HEK293 (cell line): ENCODE results near the gene CXCL6.

Experiments
- CTCF ChIA-PET: fragments of 350-600 bp; formaldehyde crosslinking; extraction: SDS; loops from one replicate; lab custom pipeline; 2021; ENCODE audit warnings: antibody characterized with exemption; lab: Yijun Ruan, JAX
- POLR2A ChIA-PET: fragments of 300-600 bp; formaldehyde crosslinking; extraction: SDS; loops from one replicate; lab custom pipeline; 2020; ENCODE audit warnings: antibody characterized with exemption, inconsistent platforms; lab: Yijun Ruan, JAX
- H3K27ac ChIP-seq: fragments of 200-500 bp; sonication (Bioruptor generic); 2 replicates; pipeline ENCODE4 v1.5.1; 2014; ENCODE audit warnings: low read depth, low read length, control low read depth, inconsistent platforms; ENCODE audit errors: extremely low read depth
- H3K36me3 ChIP-seq, 2 experiments: fragments of 200-500 bp in 1 of 2; sonication (Bioruptor generic) in 1 of 2; 1 replicate in 1 of 2; 2 replicates in 1 of 2; pipeline ENCODE4 v1.5.1; 2014 to 2017; ENCODE audit warnings: inconsistent platforms in 2 of 2, low read length in 2 of 2; ENCODE audit not compliant: control insufficient read depth in 2 of 2, insufficient read depth in 1 of 2
- H3K4me1 ChIP-seq: fragments of 200-500 bp; sonication (Bioruptor generic); 2 replicates; pipeline ENCODE4 v1.5.1; 2014; ENCODE audit warnings: mild to moderate bottlenecking, low read length, inconsistent platforms; ENCODE audit not compliant: control insufficient read depth, insufficient read depth
- H3K4me3 ChIP-seq: 2 replicates; pipeline ENCODE4 v1.5.1; 2011; ENCODE audit warnings: low read depth, mild to moderate bottlenecking, control low read depth, low read length, moderate library complexity
- H3K9me3 ChIP-seq: fragments of 200-500 bp; sonication (Bioruptor generic); 2 replicates; pipeline ENCODE4 v1.5.1; 2014; ENCODE audit warnings: low read depth, low read length, inconsistent platforms; ENCODE audit not compliant: control insufficient read depth, insufficient read depth
- CTCF ChIP-seq: fragments of 450-650 bp; formaldehyde crosslinking; IDR thresholded peaks from 2 replicates; pipeline ENCODE4 v1.5.1; 2016; ENCODE audit warnings: missing biosample characterization, missing genetic modification characterization
- EGR2 ChIP-seq: fragments of 450-650 bp; formaldehyde crosslinking; IDR thresholded peaks from 2 replicates; pipeline ENCODE4 v1.5.1; 2016; ENCODE audit warnings: low read depth, missing biosample characterization, missing genetic modification characterization
- ELK4 ChIP-seq: IDR thresholded peaks from 2 replicates; pipeline ENCODE4 v1.6.1; 2011; ENCODE audit warnings: mild to moderate bottlenecking, low read depth, low read length, borderline replicate concordance
- GLI4 ChIP-seq: fragments of 450-650 bp; formaldehyde crosslinking; IDR thresholded peaks from 2 replicates; pipeline ENCODE4 v1.5.1; 2016; ENCODE audit warnings: missing biosample characterization, missing genetic modification characterization
- KLF9 ChIP-seq: fragments of 450-650 bp; formaldehyde crosslinking; IDR thresholded peaks from 2 replicates; pipeline ENCODE4 v1.5.1; 2016; ENCODE audit warnings: missing biosample characterization, missing genetic modification characterization, low read depth
- ZEB2 ChIP-seq: fragments of 450-650 bp; formaldehyde crosslinking; IDR thresholded peaks from 2 replicates; pipeline ENCODE4 v1.5.1; 2016; ENCODE audit warnings: missing biosample characterization, missing genetic modification characterization
- ZFP37 ChIP-seq: fragments of 450-650 bp; formaldehyde crosslinking; IDR thresholded peaks from 2 replicates; pipeline ENCODE4 v1.5.1; 2016; ENCODE audit warnings: missing biosample characterization, missing genetic modification characterization
- ZNF16 ChIP-seq: fragments of 450-650 bp; formaldehyde crosslinking; IDR thresholded peaks from 2 replicates; pipeline ENCODE4 v1.5.1; 2016; ENCODE audit warnings: low read depth, missing biosample characterization, missing genetic modification characterization
- ZNF426 ChIP-seq: fragments of 450-650 bp; formaldehyde crosslinking; IDR thresholded peaks from 2 replicates; pipeline ENCODE4 v1.5.1; 2017; ENCODE audit warnings: missing biosample characterization, missing genetic modification characterization, mild to moderate bottlenecking, inconsistent platforms, moderate library complexity
- ZNF621 ChIP-seq: fragments of 450-650 bp; formaldehyde crosslinking; IDR thresholded peaks from 2 replicates; pipeline ENCODE4 v1.5.1; 2017; ENCODE audit warnings: missing biosample characterization, missing genetic modification characterization
- ZNF692 ChIP-seq: fragments of 450-650 bp; formaldehyde crosslinking; IDR thresholded peaks from 2 replicates; pipeline ENCODE4 v1.5.1; 2016; ENCODE audit warnings: missing biosample characterization, missing genetic modification characterization
- ZNF707 ChIP-seq: fragments of 450-650 bp; formaldehyde crosslinking; IDR thresholded peaks from 2 replicates; pipeline ENCODE4 v1.5.1; 2016; ENCODE audit warnings: missing biosample characterization, missing genetic modification characterization
- TF ChIP-seq, protein P1 (sequence below): fragments of 450-650 bp; formaldehyde crosslinking; IDR thresholded peaks from 2 replicates; pipeline ENCODE4; 2016; ENCODE audit warnings: missing biosample characterization, missing genetic modification characterization
- TF ChIP-seq, protein P2 (sequence below): fragments of 450-650 bp; formaldehyde crosslinking; IDR thresholded peaks from 2 replicates; pipeline ENCODE4 v1.5.1; 2016; ENCODE audit warnings: missing biosample characterization, missing genetic modification characterization

The CXCL6 gene

DNA sequence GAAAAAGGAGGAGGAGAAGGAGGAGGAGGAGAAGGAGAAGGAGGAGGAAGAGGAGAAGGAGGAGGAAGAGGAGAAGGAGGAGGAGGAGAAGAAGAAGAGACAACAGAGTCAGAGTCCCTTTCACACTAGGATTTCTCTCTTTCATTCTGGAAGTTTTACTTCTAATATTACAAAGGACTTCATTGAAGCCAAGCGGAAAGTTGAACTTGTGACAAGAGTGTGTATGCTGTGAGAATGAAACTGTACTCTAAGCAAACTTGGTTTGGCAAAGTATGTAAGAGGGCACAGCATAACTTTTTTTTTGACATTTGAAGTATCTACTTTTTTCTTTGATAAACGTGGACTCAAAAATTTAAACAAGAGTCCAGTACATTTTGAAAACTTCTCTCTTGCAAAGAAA, 48.1 kb upstream of the CXCL6 start:
- POLR2A ChIA-PET = no interaction called here
- CTCF ChIA-PET = interaction anchor here (1.0 kb wide), 1 partner anchor 346 kb away, joined by 3 read pairs; no protein-coding TSS in a partner anchor

DNA sequence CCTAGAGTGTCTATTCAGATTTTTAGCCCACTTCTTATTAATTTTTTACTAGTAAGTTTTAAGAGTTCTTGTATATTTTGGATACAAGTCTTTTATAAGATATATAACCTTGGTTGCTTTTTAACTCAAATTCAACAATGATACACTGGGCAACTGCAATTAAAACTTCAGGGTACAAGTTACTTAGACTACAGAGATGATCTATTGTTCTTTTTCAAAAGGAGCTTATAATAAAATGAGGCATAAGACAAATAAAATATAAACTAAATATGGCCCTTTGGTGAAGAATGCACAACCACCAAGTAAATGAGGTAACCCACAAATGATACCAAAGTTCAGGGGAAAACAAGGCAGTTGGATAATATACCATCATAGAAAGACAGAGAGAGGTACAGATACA, 37.6 kb upstream of the CXCL6 start:
- CTCF ChIA-PET = interaction anchor here (0.6 kb wide), 1 partner anchor 39 kb away, joined by 3 read pairs; no protein-coding TSS in a partner anchor
- POLR2A ChIA-PET = no interaction called here
- Histone ChIP-seq H3K36me3 (no peaks in the 10 kb centered on the region), H3K27ac (no peak overlapping the region), H3K4me3 (no peak overlapping the region), H3K9me3 (no peaks in the 10 kb centered on the region), H3K4me1 (no peaks in the 10 kb centered on the region)
- TF ChIP-seq ZNF426 = no peak
- no peak for TF ChIP-seq CTCF (tag by site-specific recombination)
- TF ChIP-seq ZNF16 (tag by site-specific recombination) = no peak
- TF ChIP-seq ZNF707 = no peak

More for the DNA sequence above, 48.1 kb upstream of the CXCL6 start:
- H3K4me3 ChIP-seq = no peak overlapping the region
- TF ChIP-seq ZFP37 (tag by site-specific recombination) (no peak), KLF9 (tag by site-specific recombination) (no peak), EGR2 (tag by site-specific recombination) (0 out of 2 replicates have a peak, but pooled peaks have one; percentile 38), ELK4 (no peak), GLI4 (tag by site-specific recombination) (no peak), ZNF621 (tag by site-specific recombination) (no peak)
- TF ChIP-seq, protein P1, sequence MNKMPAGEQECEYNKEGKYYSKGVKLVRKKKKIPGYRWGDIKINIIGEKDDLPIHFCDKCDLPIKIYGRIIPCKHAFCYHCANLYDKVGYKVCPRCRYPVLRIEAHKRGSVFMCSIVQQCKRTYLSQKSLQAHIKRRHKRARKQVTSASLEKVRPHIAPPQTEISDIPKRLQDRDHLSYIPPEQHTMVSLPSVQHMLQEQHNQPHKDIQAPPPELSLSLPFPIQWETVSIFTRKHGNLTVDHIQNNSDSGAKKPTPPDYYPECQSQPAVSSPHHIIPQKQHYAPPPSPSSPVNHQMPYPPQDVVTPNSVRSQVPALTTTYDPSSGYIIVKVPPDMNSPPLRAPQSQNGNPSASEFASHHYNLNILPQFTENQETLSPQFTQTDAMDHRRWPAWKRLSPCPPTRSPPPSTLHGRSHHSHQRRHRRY (tag by site-specific recombination) = no peak
- TF ChIP-seq, all 188 proteins: peak for 1
- Histone ChIP-seq H3K36me3 (no peaks in the 10 kb centered on the region), H3K4me1 (no peaks in the 10 kb centered on the region), H3K9me3 (no peaks in the 10 kb centered on the region), H3K27ac (no peak overlapping the region)

- Histone ChIP-seq H3K27ac (no peak overlapping the region), H3K4me1 (no peaks in the 10 kb centered on the region), H3K4me3 (no peak overlapping the region), H3K36me3 (no peaks in the 10 kb centered on the region), H3K9me3 (no peaks in the 10 kb centered on the region)
- CTCF ChIA-PET = no interaction called here
- TF ChIP-seq, protein P2, sequence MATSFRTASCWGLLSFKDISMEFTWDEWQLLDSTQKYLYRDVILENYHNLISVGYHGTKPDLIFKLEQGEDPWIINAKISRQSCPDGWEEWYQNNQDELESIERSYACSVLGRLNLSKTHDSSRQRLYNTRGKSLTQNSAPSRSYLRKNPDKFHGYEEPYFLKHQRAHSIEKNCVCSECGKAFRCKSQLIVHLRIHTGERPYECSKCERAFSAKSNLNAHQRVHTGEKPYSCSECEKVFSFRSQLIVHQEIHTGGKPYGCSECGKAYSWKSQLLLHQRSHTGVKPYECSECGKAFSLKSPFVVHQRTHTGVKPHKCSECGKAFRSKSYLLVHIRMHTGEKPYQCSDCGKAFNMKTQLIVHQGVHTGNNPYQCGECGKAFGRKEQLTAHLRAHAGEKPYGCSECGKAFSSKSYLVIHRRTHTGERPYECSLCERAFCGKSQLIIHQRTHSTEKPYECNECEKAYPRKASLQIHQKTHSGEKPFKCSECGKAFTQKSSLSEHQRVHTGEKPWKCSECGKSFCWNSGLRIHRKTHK (tag by site-specific recombination) = no peak
- TF ChIP-seq ZEB2 (tag by site-specific recombination) (no peak), ZNF692 (tag by site-specific recombination) (no peak)
- POLR2A ChIA-PET = no interaction called here
Observed at GRCh38 chr4:73800206-73800605, 36.3 kb upstream of the CXCL6 start.
